IMR-90 (cell line): Measurements from ENCODE around the gene KLC1. TPM values are rescaled to one million over a fixed set of nuclear protein-coding genes. Genes with fewer than 3 reads are reported as not detected.
A peak's percentile ranks its signal among the peaks of the same experiment; 100 is the strongest.

Experiments used
- ATAC-seq: fragments of 200-7000 bp; cut with Tn5 transposase; 2 replicates; pipeline ENCODE4 v1.9.1; 2020; ENCODE audit warnings: low read depth, mild to moderate bottlenecking, moderate library complexity
- BruUV-seq: library from RNA; stranded (reverse); fragments of 400-500 nt; replicated peaks from 2 replicates; lab custom pipeline; 2021; lab: Mats Ljungman, UMichigan
- CTCF ChIA-PET: fragments of 300-600 bp; formaldehyde crosslinking; extraction: SDS; loops from one replicate; lab custom pipeline; 2021; ENCODE audit warnings: antibody characterized with exemption; lab: Yijun Ruan, JAX
- POLR2A ChIA-PET: fragments of 300-600 bp; sonication (Branson Sonifier 250); formaldehyde crosslinking; loops from one replicate; lab custom pipeline; 2022; ENCODE audit warnings: antibody characterized with exemption; ENCODE audit not compliant: unreplicated experiment; lab: Charles Lee
- DNase-seq: peaks from one replicate; pipeline ENCODE4 v3.0.0; 2013
- H2AFZ ChIP-seq: replicated peaks from 2 replicates; pipeline ENCODE3; 2013; ENCODE audit warnings: low read length, mild to moderate bottlenecking; ENCODE audit not compliant: poor library complexity
- H2AK5ac ChIP-seq: 2 replicates; pipeline ENCODE4 v1.6.1; 2013; ENCODE audit warnings: low read depth, low read length, inconsistent platforms
- H2AK9ac ChIP-seq: replicated peaks from 2 replicates; pipeline ENCODE3; 2013; ENCODE audit warnings: mild to moderate bottlenecking, low read depth, low read length, moderate library complexity; ENCODE audit not compliant: poor library complexity
- H2BK120ac ChIP-seq: 2 replicates; pipeline ENCODE4 v1.6.1; 2013; ENCODE audit warnings: low read depth, low read length, inconsistent platforms
- H2BK15ac ChIP-seq: 3 replicates; pipeline ENCODE4 v1.6.1; 2013; ENCODE audit warnings: low read depth, low read length, inconsistent platforms
- H2BK20ac ChIP-seq: 2 replicates; pipeline ENCODE4 v1.6.1; 2013; ENCODE audit warnings: low read depth, mild to moderate bottlenecking, inconsistent platforms, low read length, moderate library complexity
- H2BK5ac ChIP-seq: 2 replicates; pipeline ENCODE4 v1.6.1; 2013; ENCODE audit warnings: mild to moderate bottlenecking, low read depth, low read length, inconsistent platforms; ENCODE audit not compliant: poor library complexity, severe bottlenecking
- H3K14ac ChIP-seq: replicated peaks from 2 replicates; pipeline ENCODE4 v1.6.1; 2013; ENCODE audit warnings: low read depth, low read length, inconsistent platforms
- H3K18ac ChIP-seq: 2 replicates; pipeline ENCODE4 v1.6.1; 2013; ENCODE audit warnings: low read depth, low read length, control low read depth
- H3K23ac ChIP-seq: 2 replicates; pipeline ENCODE4 v1.6.1; 2013; ENCODE audit warnings: low read depth, low read length, inconsistent platforms
- H3K27ac ChIP-seq: 2 replicates; pipeline ENCODE4 v1.5.1; 2013; ENCODE audit warnings: mild to moderate bottlenecking, control low read depth, low read length; ENCODE audit not compliant: insufficient read depth
- H3K27me3 ChIP-seq: 2 replicates; pipeline ENCODE4 v1.6.1; 2013; ENCODE audit warnings: low read length; ENCODE audit not compliant: control insufficient read depth, insufficient read depth
- H3K36me3 ChIP-seq: 2 replicates; pipeline ENCODE4 v1.6.1; 2013; ENCODE audit warnings: low read length, mixed read lengths; ENCODE audit not compliant: control insufficient read depth, insufficient read depth
- H3K4ac ChIP-seq: 2 replicates; pipeline ENCODE4 v1.6.1; 2013; ENCODE audit warnings: low read depth, low read length, inconsistent platforms
- H3K4me1 ChIP-seq: 2 replicates; pipeline ENCODE4 v1.6.1; 2013; ENCODE audit warnings: low read length, mixed read lengths; ENCODE audit not compliant: control insufficient read depth, insufficient read depth
- H3K4me2 ChIP-seq: 2 replicates; pipeline ENCODE4 v1.6.1; 2013; ENCODE audit warnings: low read depth, mild to moderate bottlenecking, control low read depth, low read length, moderate library complexity
- H3K4me3 ChIP-seq: 2 replicates; pipeline ENCODE4 v1.5.1; 2013; ENCODE audit warnings: low read depth, mild to moderate bottlenecking, control low read depth, low read length, moderate library complexity; ENCODE audit not compliant: insufficient read depth
- H3K56ac ChIP-seq: 2 replicates; pipeline ENCODE4 v1.6.1; 2013; ENCODE audit warnings: low read length, inconsistent platforms; ENCODE audit not compliant: insufficient read depth; ENCODE audit errors: extremely low read depth
- H3K79me1 ChIP-seq, 2 experiments: 2 replicates each; pipeline ENCODE4 v1.6.1; 2013; ENCODE audit warnings: low read length in 2 of 2, inconsistent platforms in 1 of 2, low read depth in 1 of 2
- H3K9ac ChIP-seq: 2 replicates; pipeline ENCODE4 v1.6.1; 2013; ENCODE audit warnings: low read depth, low read length, control low read depth
- H3K9me1 ChIP-seq: 2 replicates; pipeline ENCODE4 v1.6.1; 2013; ENCODE audit warnings: low read length, inconsistent platforms; ENCODE audit not compliant: insufficient read depth
- H3K9me3 ChIP-seq: 2 replicates; pipeline ENCODE4 v1.6.1; 2013; ENCODE audit warnings: low read length; ENCODE audit not compliant: control insufficient read depth, insufficient read depth
- H4K20me1 ChIP-seq: 2 replicates; pipeline ENCODE4 v1.6.1; 2013; ENCODE audit warnings: low read length, inconsistent platforms; ENCODE audit not compliant: insufficient read depth
- H4K5ac ChIP-seq: 2 replicates; pipeline ENCODE4 v1.6.1; 2013; ENCODE audit warnings: mild to moderate bottlenecking, low read depth, low read length, control low read depth
- H4K8ac ChIP-seq, 2 experiments: 2 replicates each; pipeline ENCODE4 v1.6.1; 2013; ENCODE audit warnings: low read depth in 2 of 2, low read length in 2 of 2, control low read depth in 1 of 2, inconsistent platforms in 1 of 2
- H4K91ac ChIP-seq: 2 replicates; pipeline ENCODE4 v1.6.1; 2013; ENCODE audit warnings: low read depth, low read length, inconsistent platforms; ENCODE audit not compliant: insufficient read depth
- CEBPB ChIP-seq: IDR thresholded peaks from 2 replicates; pipeline ENCODE4 v1.6.1; 2012; ENCODE audit warnings: low read depth, low read length, improper control_type of control experiment
- CTCF ChIP-seq: conservative IDR thresholded peaks from 2 replicates; pipeline ENCODE4 v1.5.1; 2012; ENCODE audit warnings: mild to moderate bottlenecking, low read depth, low read length, improper control_type of control experiment
- ELK1 ChIP-seq: fragments of 150-350 bp; IDR thresholded peaks from 2 replicates; pipeline ENCODE4 v1.6.1; 2016; ENCODE audit warnings: low read depth, mild to moderate bottlenecking, low read length, moderate library complexity, borderline replicate concordance
- FOS ChIP-seq: fragments of 150-350 bp; IDR thresholded peaks from 2 replicates; pipeline ENCODE4 v1.6.1; 2016; ENCODE audit warnings: low read depth, low read length
- MAFK ChIP-seq: IDR thresholded peaks from 2 replicates; pipeline ENCODE4 v1.6.1; 2012; ENCODE audit warnings: low read depth, low read length, improper control_type of control experiment
- MAZ ChIP-seq: IDR thresholded peaks from 2 replicates; pipeline ENCODE4 v1.6.1; 2012; ENCODE audit warnings: low read depth, mild to moderate bottlenecking, low read length, improper control_type of control experiment, moderate library complexity, borderline replicate concordance
- RAD21 ChIP-seq: IDR thresholded peaks from 2 replicates; pipeline ENCODE4 v1.6.1; 2012; ENCODE audit warnings: low read length, improper control_type of control experiment
- SMC3 ChIP-seq: fragments of 150-350 bp; IDR thresholded peaks from 2 replicates; pipeline ENCODE4 v1.6.1; 2016; ENCODE audit warnings: low read depth, mild to moderate bottlenecking, antibody characterized with exemption, low read length, moderate library complexity
- WGBS, 2 experiments: methylation state at CpG; one replicate each; pipeline versions ENCODE4 v1.1.5 to v1.1.7; 2013; ENCODE audit warnings: missing lambda C conversion rate in 2 of 2; ENCODE audit not compliant: insufficient read length in 1 of 2; ENCODE audit errors: extremely low coverage in 2 of 2; 5-methylcytosine and 5-hydroxymethylcytosine counted together
- dilution Hi-C: fragments of 300-500 bp; cut with HindIII; formaldehyde crosslinking; loops from one replicate; pipeline ENCODE4 v1.14.3; 2018; ENCODE audit warnings: low sequenced_read_pairs; ENCODE audit not compliant: unreplicated experiment
- in situ Hi-C: fragments of 300-500 bp; cut with MboI; formaldehyde crosslinking; loops from 3 replicates; pipeline ENCODE4 v1.14.3; 2019; ENCODE audit warnings: low sequenced_read_pairs, inconsistent platforms, mixed read lengths
- intact Hi-C: fragments of 100-400 bp; cut with micrococcal nuclease; formaldehyde crosslinking; loops from 2 replicates; pipeline ENCODE4 v1.10.0; 2022
- polyA plus RNA-seq, 3 experiments: library from polyadenylated mRNA; depleted of rRNA; stranded (reverse); fragments of >200 nt; gene quantifications; 2 replicates each; pipeline ENCODE4 v1.2.3, GENCODE V29; 2012; ENCODE audit warnings: low replicate concordance in 1 of 3
- total RNA-seq: library from RNA; depleted of rRNA; stranded (reverse); fragments of >200 nt; gene quantifications from 2 replicates; pipeline ENCODE4 v1.2.3, GENCODE V29; 2012

The KLC1 gene
- total and polyA plus RNA-seq, 2 of the 4 experiments (the other 2 are of a cell fraction), result 101 to 157 TPM

- in situ Hi-C loops, result no loop called here
Measured at GRCh38 chr14:103613517-103613916, 15.5 kb upstream of the KLC1 start.

More at GRCh38 chr14:103613517-103613916, 15.5 kb upstream of the KLC1 start:
- ATAC-seq, result peak; percentile 48
- TF ChIP-seq RAD21 (peak; percentile 33; the same call in 1 of the 2 replicates), ELK1 (no peak), SMC3 (peak; percentile 11; the same call in 1 of the 2 replicates), MAFK (no peak), FOS (no peak), CEBPB (no peak), MAZ (no peak), CTCF (peak; percentile 43)
- no peak overlapping the region for H3K27ac ChIP-seq
- dilution Hi-C loops (no loop called here), intact Hi-C loops (no loop called here)
- H2BK15ac ChIP-seq, result no peak overlapping the region
- H3K56ac ChIP-seq, result no peak overlapping the region
- no peak overlapping the region for H2AFZ ChIP-seq
- H3K14ac ChIP-seq, result no peak overlapping the region
- H3K9me3 ChIP-seq, result peaks cover 6% of the 10 kb centered on the region
- H3K4ac ChIP-seq, result no peak overlapping the region
- no peak overlapping the region for H3K18ac ChIP-seq
- no peak overlapping the region for H2AK5ac ChIP-seq
- WGBS, 2 experiments, result 40% methylated on average over 1 of the region's 4 CpGs; no CpG with 5 or more reads in 1 of the 2 experiments
- no peak overlapping the region for H3K23ac ChIP-seq
- ChIA-PET CTCF (no interaction called here), POLR2A (no interaction called here)
- no peaks in the 10 kb centered on the region; the same call in 1 of the 2 replicates for H3K27me3 ChIP-seq
- no peak overlapping the region for H4K8ac ChIP-seq
- H2BK5ac ChIP-seq, result no peak overlapping the region
- H3K4me1 ChIP-seq, result no peaks in the 10 kb centered on the region
- peaks cover 3% of the 10 kb centered on the region; the same call in 1 of the 2 replicates for H3K9me1 ChIP-seq
- no peak overlapping the region for H2AK9ac ChIP-seq
- DNase-seq, result no peak
- H4K91ac ChIP-seq, result no peak overlapping the region
- no peak overlapping the region for H2BK120ac ChIP-seq
- H3K4me2 ChIP-seq, result no peak overlapping the region
- H4K5ac ChIP-seq, result no peak overlapping the region
- H3K4me3 ChIP-seq, result no peak overlapping the region
- BruUV-seq, result no TSS peak
- H3K9ac ChIP-seq, result no peak overlapping the region
- H2BK20ac ChIP-seq, result no peak overlapping the region
- no peaks in the 10 kb centered on the region for H3K79me1 ChIP-seq
- H4K20me1 ChIP-seq, result no peaks in the 10 kb centered on the region
- no peaks in the 10 kb centered on the region for H3K36me3 ChIP-seq
